K562 (cell line): Measurements from ENCODE around the gene KLF18. TPM values are rescaled to one million over a fixed set of nuclear protein-coding genes. Genes with fewer than 3 reads are reported as not detected.

ENCODE experiments used
- MAFG ChIP-seq: fragments of 450-650 bp; conservative IDR thresholded peaks from 2 replicates; pipeline ENCODE4 v1.6.1; 2016; ENCODE audit warnings: missing genetic modification characterization, missing compliant biosample characterization
- PYGO2 ChIP-seq: fragments of 450-650 bp; IDR thresholded peaks from 2 replicates; pipeline ENCODE4 v1.6.1; 2016; ENCODE audit warnings: mild to moderate bottlenecking, missing genetic modification characterization, moderate library complexity, missing compliant biosample characterization
- polyA plus RNA-seq, 8 experiments: library from polyadenylated mRNA; depleted of rRNA in 4 of 8; stranded (reverse) in 5 of 8; unstranded in 3 of 8; fragments of >200 nt; fragmentation: Nextera tagmentation in 2 of 8; fragmentation: Illumina TruSeq in 1 of 8; extraction: Ambion mirVana in 2 of 8; extraction: Trizol in 1 of 8; gene quantifications; 2 replicates each; pipeline versions ENCODE4 v1.2.1 to v1.2.3, GENCODE V29; 2011 to 2014; ENCODE audit warnings: inconsistent platforms in 1 of 8, missing spikeins in 1 of 8
- small RNA-seq: library from RNA; depleted of rRNA; stranded (forward); fragments of <200 nt; gene quantifications from one replicate; pipeline ENCODE3, GENCODE V24; 2014
- total RNA-seq, 7 experiments: library from RNA; depleted of rRNA in 6 of 7; stranded (reverse); fragments of >200 nt in 6 of 7; fragmentation: Illumina TruSeq in 2 of 7; extraction: Trizol in 2 of 7; gene quantifications; 2 replicates each; pipeline versions ENCODE4 v1.2.1 to v1.2.3, GENCODE V29; 2011 to 2021; ENCODE audit warnings: low replicate concordance in 1 of 7
- TF ChIP-seq, protein P1 (sequence below), 2 experiments: fragments of 450-650 bp; IDR thresholded peaks; 2 replicates each; pipeline ENCODE4 v1.6.1; 2018; ENCODE audit warnings: mild to moderate bottlenecking in 2 of 2, low read depth in 1 of 2; ENCODE audit not compliant: partially characterized antibody in 2 of 2
- TF ChIP-seq, protein P2 (sequence below): sonication (generic); formaldehyde crosslinking; IDR thresholded peaks from 2 replicates; pipeline ENCODE4 v1.8.0; 2022; ENCODE audit warnings: mild to moderate bottlenecking, missing genetic modification reagents
- TF ChIP-seq, protein P3 (sequence below): IDR thresholded peaks from 2 replicates; pipeline ENCODE4 v1.6.1; 2014; ENCODE audit warnings: antibody characterized with exemption
- TF ChIP-seq, protein P4 (sequence below): fragments of 450-650 bp; IDR thresholded peaks from 2 replicates; pipeline ENCODE4 v1.6.1; 2016

KLF18 gene
- total and polyA plus RNA-seq, 9 of the 15 experiments (the other 6 are each of a cell fraction or from before 2014, with no cell fraction given) = not detected

DNA sequence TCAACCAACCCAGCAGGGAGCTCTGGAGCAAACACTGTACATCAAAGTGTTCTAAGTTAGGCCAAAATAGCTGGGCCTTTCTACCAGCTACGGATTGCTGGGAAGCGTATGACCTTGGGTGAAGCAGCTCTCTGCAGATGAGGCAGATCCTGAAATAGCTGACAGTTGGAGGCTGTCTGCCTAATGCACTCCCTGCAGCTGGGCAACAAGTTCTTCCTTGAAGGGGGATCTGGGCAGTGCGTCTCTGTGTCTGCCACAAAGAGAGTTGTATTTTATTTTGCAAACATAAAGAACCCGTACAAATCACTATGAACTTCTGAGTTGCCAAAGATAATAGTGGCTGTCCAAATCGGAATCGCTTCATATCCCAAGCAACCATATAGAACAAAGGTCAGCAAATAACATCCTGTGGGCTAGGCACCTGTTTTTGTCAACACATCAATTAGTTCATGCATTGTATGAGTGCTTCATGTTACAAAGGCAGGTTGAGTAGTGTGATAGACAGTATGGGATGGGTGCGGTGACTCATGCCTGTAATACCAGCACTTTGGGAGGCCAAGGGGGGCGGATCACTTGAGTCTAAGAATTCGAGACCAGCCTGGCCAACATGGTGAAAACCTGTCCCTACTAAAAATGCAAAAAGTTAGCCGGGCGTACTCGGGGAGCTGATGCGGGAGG is 51.9 kb downstream of the KLF18 start (continued):
- TF ChIP-seq, protein P1, sequence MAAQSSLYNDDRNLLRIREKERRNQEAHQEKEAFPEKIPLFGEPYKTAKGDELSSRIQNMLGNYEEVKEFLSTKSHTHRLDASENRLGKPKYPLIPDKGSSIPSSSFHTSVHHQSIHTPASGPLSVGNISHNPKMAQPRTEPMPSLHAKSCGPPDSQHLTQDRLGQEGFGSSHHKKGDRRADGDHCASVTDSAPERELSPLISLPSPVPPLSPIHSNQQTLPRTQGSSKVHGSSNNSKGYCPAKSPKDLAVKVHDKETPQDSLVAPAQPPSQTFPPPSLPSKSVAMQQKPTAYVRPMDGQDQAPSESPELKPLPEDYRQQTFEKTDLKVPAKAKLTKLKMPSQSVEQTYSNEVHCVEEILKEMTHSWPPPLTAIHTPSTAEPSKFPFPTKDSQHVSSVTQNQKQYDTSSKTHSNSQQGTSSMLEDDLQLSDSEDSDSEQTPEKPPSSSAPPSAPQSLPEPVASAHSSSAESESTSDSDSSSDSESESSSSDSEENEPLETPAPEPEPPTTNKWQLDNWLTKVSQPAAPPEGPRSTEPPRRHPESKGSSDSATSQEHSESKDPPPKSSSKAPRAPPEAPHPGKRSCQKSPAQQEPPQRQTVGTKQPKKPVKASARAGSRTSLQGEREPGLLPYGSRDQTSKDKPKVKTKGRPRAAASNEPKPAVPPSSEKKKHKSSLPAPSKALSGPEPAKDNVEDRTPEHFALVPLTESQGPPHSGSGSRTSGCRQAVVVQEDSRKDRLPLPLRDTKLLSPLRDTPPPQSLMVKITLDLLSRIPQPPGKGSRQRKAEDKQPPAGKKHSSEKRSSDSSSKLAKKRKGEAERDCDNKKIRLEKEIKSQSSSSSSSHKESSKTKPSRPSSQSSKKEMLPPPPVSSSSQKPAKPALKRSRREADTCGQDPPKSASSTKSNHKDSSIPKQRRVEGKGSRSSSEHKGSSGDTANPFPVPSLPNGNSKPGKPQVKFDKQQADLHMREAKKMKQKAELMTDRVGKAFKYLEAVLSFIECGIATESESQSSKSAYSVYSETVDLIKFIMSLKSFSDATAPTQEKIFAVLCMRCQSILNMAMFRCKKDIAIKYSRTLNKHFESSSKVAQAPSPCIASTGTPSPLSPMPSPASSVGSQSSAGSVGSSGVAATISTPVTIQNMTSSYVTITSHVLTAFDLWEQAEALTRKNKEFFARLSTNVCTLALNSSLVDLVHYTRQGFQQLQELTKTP (IDR thresholded peaks at IDR 0.05; ENCODE audit: low read depth in 1 of 2, partially characterized antibody in 2 of 2) = no peak
- TF ChIP-seq, protein P2, sequence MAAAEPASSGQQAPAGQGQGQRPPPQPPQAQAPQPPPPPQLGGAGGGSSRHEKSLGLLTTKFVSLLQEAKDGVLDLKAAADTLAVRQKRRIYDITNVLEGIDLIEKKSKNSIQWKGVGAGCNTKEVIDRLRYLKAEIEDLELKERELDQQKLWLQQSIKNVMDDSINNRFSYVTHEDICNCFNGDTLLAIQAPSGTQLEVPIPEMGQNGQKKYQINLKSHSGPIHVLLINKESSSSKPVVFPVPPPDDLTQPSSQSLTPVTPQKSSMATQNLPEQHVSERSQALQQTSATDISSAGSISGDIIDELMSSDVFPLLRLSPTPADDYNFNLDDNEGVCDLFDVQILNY (CRISPR knock-in tag) = no peak
- TF ChIP-seq PYGO2 (tag) (no peak), MAFG (tag) (peak; percentile 69)
- TF ChIP-seq, protein P3, sequence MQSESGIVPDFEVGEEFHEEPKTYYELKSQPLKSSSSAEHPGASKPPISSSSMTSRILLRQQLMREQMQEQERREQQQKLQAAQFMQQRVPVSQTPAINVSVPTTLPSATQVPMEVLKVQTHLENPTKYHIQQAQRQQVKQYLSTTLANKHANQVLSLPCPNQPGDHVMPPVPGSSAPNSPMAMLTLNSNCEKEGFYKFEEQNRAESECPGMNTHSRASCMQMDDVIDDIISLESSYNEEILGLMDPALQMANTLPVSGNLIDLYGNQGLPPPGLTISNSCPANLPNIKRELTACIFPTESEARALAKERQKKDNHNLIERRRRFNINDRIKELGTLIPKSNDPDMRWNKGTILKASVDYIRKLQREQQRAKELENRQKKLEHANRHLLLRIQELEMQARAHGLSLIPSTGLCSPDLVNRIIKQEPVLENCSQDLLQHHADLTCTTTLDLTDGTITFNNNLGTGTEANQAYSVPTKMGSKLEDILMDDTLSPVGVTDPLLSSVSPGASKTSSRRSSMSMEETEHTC = no peak
- TF ChIP-seq, protein P4, sequence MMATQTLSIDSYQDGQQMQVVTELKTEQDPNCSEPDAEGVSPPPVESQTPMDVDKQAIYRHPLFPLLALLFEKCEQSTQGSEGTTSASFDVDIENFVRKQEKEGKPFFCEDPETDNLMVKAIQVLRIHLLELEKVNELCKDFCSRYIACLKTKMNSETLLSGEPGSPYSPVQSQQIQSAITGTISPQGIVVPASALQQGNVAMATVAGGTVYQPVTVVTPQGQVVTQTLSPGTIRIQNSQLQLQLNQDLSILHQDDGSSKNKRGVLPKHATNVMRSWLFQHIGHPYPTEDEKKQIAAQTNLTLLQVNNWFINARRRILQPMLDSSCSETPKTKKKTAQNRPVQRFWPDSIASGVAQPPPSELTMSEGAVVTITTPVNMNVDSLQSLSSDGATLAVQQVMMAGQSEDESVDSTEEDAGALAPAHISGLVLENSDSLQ = peak; percentile 64

Small RNA genes within 50 kb of the gene (small RNA-seq; reads per million reads assigned to genes)
- not detected for gene AL035417.1
- not detected for gene OOSP1P1
- not detected for gene RF00019
- not detected for gene RN7SL479P

Other genes with a start within 250 kb of the KLF18 start
Only the 7 nearest of the 10 such genes appear.
- gene DPH2, start 171.6 kb downstream of the KLF18 start, total RNA-seq (2014; rRNA removed) = 87.5 and 122 TPM in 2 replicates
- gene DPH2, start 171.6 kb downstream of the KLF18 start, total RNA-seq (2014; rRNA removed; fragmentation: Illumina TruSeq; extraction: Trizol) = 31.9 and 39.4 TPM in 2 replicates
- gene DPH2, start 171.6 kb downstream of the KLF18 start, total RNA-seq (2015; rRNA removed; fragmentation: Illumina TruSeq; extraction: Trizol) = 66.8 and 68.1 TPM in 2 replicates
- 94.1 and 97.3 TPM in 2 replicates for gene DPH2, start 171.6 kb downstream of the KLF18 start, total RNA-seq (2021)
- 63.1 and 71.2 TPM in 2 replicates for gene DPH2, start 171.6 kb downstream of the KLF18 start, polyA plus RNA-seq (2011; rRNA removed)
- 81.1 and 106 TPM in 2 replicates for gene DPH2, start 171.6 kb downstream of the KLF18 start, polyA plus RNA-seq (2014; fragmentation: Illumina TruSeq; extraction: Trizol)
- gene DPH2, start 171.6 kb downstream of the KLF18 start, polyA plus RNA-seq (2014; fragmentation: Nextera tagmentation; extraction: Ambion mirVana) = 10 to 100 TPM; 17.9 to 27.0 TPM
- 93.2 and 110 TPM in 2 replicates for gene DPH2, start 171.6 kb downstream of the KLF18 start, polyA plus RNA-seq (2014; rRNA removed)
- 296 and 328 TPM in 2 replicates for gene ATP6V0B, start 166.7 kb downstream of the KLF18 start, total RNA-seq (2014; rRNA removed)
- 143 and 167 TPM in 2 replicates for gene ATP6V0B, start 166.7 kb downstream of the KLF18 start, total RNA-seq (2014; rRNA removed; fragmentation: Illumina TruSeq; extraction: Trizol)
- 196 and 203 TPM in 2 replicates for gene ATP6V0B, start 166.7 kb downstream of the KLF18 start, total RNA-seq (2015; rRNA removed; fragmentation: Illumina TruSeq; extraction: Trizol)
- 279 and 286 TPM in 2 replicates for gene ATP6V0B, start 166.7 kb downstream of the KLF18 start, total RNA-seq (2021)
- 220 and 288 TPM in 2 replicates for gene ATP6V0B, start 166.7 kb downstream of the KLF18 start, polyA plus RNA-seq (2011; rRNA removed)
- gene ATP6V0B, start 166.7 kb downstream of the KLF18 start, polyA plus RNA-seq (2014; fragmentation: Illumina TruSeq; extraction: Trizol) = 186 and 195 TPM in 2 replicates
- 100 to 1,000 TPM; 137 to 276 TPM for gene ATP6V0B, start 166.7 kb downstream of the KLF18 start, polyA plus RNA-seq (2014; fragmentation: Nextera tagmentation; extraction: Ambion mirVana)
- 282 and 348 TPM in 2 replicates for gene ATP6V0B, start 166.7 kb downstream of the KLF18 start, polyA plus RNA-seq (2014; rRNA removed)
- 86.8 and 116 TPM in 2 replicates for gene B4GALT2, start 162.4 kb downstream of the KLF18 start, total RNA-seq (2014; rRNA removed)
- 23.4 and 31.0 TPM in 2 replicates for gene B4GALT2, start 162.4 kb downstream of the KLF18 start, total RNA-seq (2014; rRNA removed; fragmentation: Illumina TruSeq; extraction: Trizol)
- gene B4GALT2, start 162.4 kb downstream of the KLF18 start, total RNA-seq (2015; rRNA removed; fragmentation: Illumina TruSeq; extraction: Trizol) = 43.8 and 45.9 TPM in 2 replicates
- 76.2 and 78.0 TPM in 2 replicates for gene B4GALT2, start 162.4 kb downstream of the KLF18 start, total RNA-seq (2021)
- gene B4GALT2, start 162.4 kb downstream of the KLF18 start, polyA plus RNA-seq (2011; rRNA removed) = 39.0 and 43.9 TPM in 2 replicates
- 63.7 and 69.7 TPM in 2 replicates for gene B4GALT2, start 162.4 kb downstream of the KLF18 start, polyA plus RNA-seq (2014; fragmentation: Illumina TruSeq; extraction: Trizol)
- 1 to 10 TPM; 1.3 to 2.8 TPM for gene B4GALT2, start 162.4 kb downstream of the KLF18 start, polyA plus RNA-seq (2014; fragmentation: Nextera tagmentation; extraction: Ambion mirVana)
- 71.9 and 85.4 TPM in 2 replicates for gene B4GALT2, start 162.4 kb downstream of the KLF18 start, polyA plus RNA-seq (2014; rRNA removed)
- gene CCDC24, start 150.0 kb downstream of the KLF18 start, total RNA-seq (2014; rRNA removed) = 3.0 and 4.5 TPM in 2 replicates
- 0.70 and 1.5 TPM in 2 replicates for gene CCDC24, start 150.0 kb downstream of the KLF18 start, total RNA-seq (2014; rRNA removed; fragmentation: Illumina TruSeq; extraction: Trizol)
- gene CCDC24, start 150.0 kb downstream of the KLF18 start, total RNA-seq (2015; rRNA removed; fragmentation: Illumina TruSeq; extraction: Trizol) = 1.7 and 2.2 TPM in 2 replicates
- gene CCDC24, start 150.0 kb downstream of the KLF18 start, total RNA-seq (2021) = 4.4 and 5.2 TPM in 2 replicates
- 1.3 and 2.3 TPM in 2 replicates for gene CCDC24, start 150.0 kb downstream of the KLF18 start, polyA plus RNA-seq (2011; rRNA removed)
- gene CCDC24, start 150.0 kb downstream of the KLF18 start, polyA plus RNA-seq (2014; fragmentation: Illumina TruSeq; extraction: Trizol) = 1.5 and 3.0 TPM in 2 replicates
- gene CCDC24, start 150.0 kb downstream of the KLF18 start, polyA plus RNA-seq (2014; fragmentation: Nextera tagmentation; extraction: Ambion mirVana) = under 1 TPM; 0.31 to 0.64 TPM
- gene CCDC24, start 150.0 kb downstream of the KLF18 start, polyA plus RNA-seq (2014; rRNA removed) = 3.7 and 4.5 TPM in 2 replicates
- gene SLC6A9, start 110.2 kb downstream of the KLF18 start, total RNA-seq (2014; rRNA removed) = 4.1 and 8.4 TPM in 2 replicates
- 2.5 and 3.0 TPM in 2 replicates for gene SLC6A9, start 110.2 kb downstream of the KLF18 start, total RNA-seq (2014; rRNA removed; fragmentation: Illumina TruSeq; extraction: Trizol)
- 0.51 and 0.75 TPM in 2 replicates for gene SLC6A9, start 110.2 kb downstream of the KLF18 start, total RNA-seq (2015; rRNA removed; fragmentation: Illumina TruSeq; extraction: Trizol)
- gene SLC6A9, start 110.2 kb downstream of the KLF18 start, total RNA-seq (2021) = 16.7 and 18.7 TPM in 2 replicates
- gene SLC6A9, start 110.2 kb downstream of the KLF18 start, polyA plus RNA-seq (2011; rRNA removed) = 2.9 and 8.8 TPM in 2 replicates
- gene SLC6A9, start 110.2 kb downstream of the KLF18 start, polyA plus RNA-seq (2014; fragmentation: Illumina TruSeq; extraction: Trizol) = 12.9 and 16.7 TPM in 2 replicates
- under 1 TPM; 0.17 to 0.25 TPM for gene SLC6A9, start 110.2 kb downstream of the KLF18 start, polyA plus RNA-seq (2014; fragmentation: Nextera tagmentation; extraction: Ambion mirVana)
- 10.5 and 10.6 TPM in 2 replicates for gene SLC6A9, start 110.2 kb downstream of the KLF18 start, polyA plus RNA-seq (2014; rRNA removed)
- gene KLF17, start 22.8 kb downstream of the KLF18 start, total RNA-seq (2014; rRNA removed) = not detected in 2 replicates
- gene KLF17, start 22.8 kb downstream of the KLF18 start, total RNA-seq (2014; rRNA removed; fragmentation: Illumina TruSeq; extraction: Trizol) = not detected in 2 replicates
- gene KLF17, start 22.8 kb downstream of the KLF18 start, total RNA-seq (2015; rRNA removed; fragmentation: Illumina TruSeq; extraction: Trizol) = not detected in 2 replicates
- gene KLF17, start 22.8 kb downstream of the KLF18 start, total RNA-seq (2021) = not detected in 2 replicates
- 0.13 TPM in 1 of 2 replicates, not detected in the other for gene KLF17, start 22.8 kb downstream of the KLF18 start, polyA plus RNA-seq (2011; rRNA removed)
- gene KLF17, start 22.8 kb downstream of the KLF18 start, polyA plus RNA-seq (2014; fragmentation: Illumina TruSeq; extraction: Trizol) = not detected in 2 replicates
- under 1 TPM in 1 of 2 experiments, not detected in 1; 0.01 TPM for gene KLF17, start 22.8 kb downstream of the KLF18 start, polyA plus RNA-seq (2014; fragmentation: Nextera tagmentation; extraction: Ambion mirVana)
- 0.24 TPM in 1 of 2 replicates, not detected in the other for gene KLF17, start 22.8 kb downstream of the KLF18 start, polyA plus RNA-seq (2014; rRNA removed)
- 51.2 and 52.3 TPM in 2 replicates for gene DMAP1, start 71.8 kb upstream of the KLF18 start, total RNA-seq (2014; rRNA removed)
- gene DMAP1, start 71.8 kb upstream of the KLF18 start, total RNA-seq (2014; rRNA removed; fragmentation: Illumina TruSeq; extraction: Trizol) = 11.5 and 14.2 TPM in 2 replicates
- 20.2 and 25.1 TPM in 2 replicates for gene DMAP1, start 71.8 kb upstream of the KLF18 start, total RNA-seq (2015; rRNA removed; fragmentation: Illumina TruSeq; extraction: Trizol)
- gene DMAP1, start 71.8 kb upstream of the KLF18 start, total RNA-seq (2021) = 38.0 and 38.6 TPM in 2 replicates
- gene DMAP1, start 71.8 kb upstream of the KLF18 start, polyA plus RNA-seq (2011; rRNA removed) = 30.3 and 39.4 TPM in 2 replicates
- 34.8 and 37.0 TPM in 2 replicates for gene DMAP1, start 71.8 kb upstream of the KLF18 start, polyA plus RNA-seq (2014; fragmentation: Illumina TruSeq; extraction: Trizol)
- 1 to 10 TPM; 1.5 to 4.0 TPM for gene DMAP1, start 71.8 kb upstream of the KLF18 start, polyA plus RNA-seq (2014; fragmentation: Nextera tagmentation; extraction: Ambion mirVana)
- gene DMAP1, start 71.8 kb upstream of the KLF18 start, polyA plus RNA-seq (2014; rRNA removed) = 50.3 and 54.0 TPM in 2 replicates